SIG-M5 treated with dmso at 0.1 percent for 504 hours (cell line): ENCODE measurements around the gene NR4A1.
A peak's percentile ranks its signal among the peaks of the same experiment; 100 is the strongest.

Experiments
- DNase-seq: peaks from one replicate; lab custom pipeline; 2025; ENCODE audit not compliant: unreplicated experiment; lab: John Stamatoyannopoulos, UW

Gene NR4A1

GRCh38 chr12:52018433-52019112 is 32.7 kb upstream of the NR4A1 start:
- no peak for DNase-seq

GRCh38 chr12:52019113-52019770 is 32.0 kb upstream of the NR4A1 start:
- DNase-seq = no peak

- peak; percentile 66 for DNase-seq
Observed at GRCh38 chr12:52020539-52021336, 30.5 kb upstream of the NR4A1 start.

GRCh38 chr12:52022841-52023181 is 28.4 kb upstream of the NR4A1 start:
- no peak for DNase-seq

- DNase-seq = peak; percentile 74
Observed at GRCh38 chr12:52023182-52023975, 27.9 kb upstream of the NR4A1 start.

GRCh38 chr12:52023976-52024688 is 27.1 kb upstream of the NR4A1 start:
- peak; percentile 49 for DNase-seq

GRCh38 chr12:52024845-52025230 is 26.4 kb upstream of the NR4A1 start:
- DNase-seq = peak; percentile 89

- DNase-seq = no peak
Observed at GRCh38 chr12:52026263-52026662, 25.0 kb upstream of the NR4A1 start.

GRCh38 chr12:52027085-52027843 is 24.0 kb upstream of the NR4A1 start:
- no peak for DNase-seq

GRCh38 chr12:52029685-52030084 is 21.6 kb upstream of the NR4A1 start:
- DNase-seq = peak; percentile 31

GRCh38 chr12:52032446-52032803 is 18.8 kb upstream of the NR4A1 start:
- no peak for DNase-seq

GRCh38 chr12:52032804-52033445 is 18.3 kb upstream of the NR4A1 start:
- DNase-seq = peak; percentile 97

- DNase-seq = no peak
Observed at GRCh38 chr12:52033446-52034140, 17.6 kb upstream of the NR4A1 start.

- no peak for DNase-seq
Observed at GRCh38 chr12:52035190-52035589, 16.1 kb upstream of the NR4A1 start.

- DNase-seq = no peak
Observed at GRCh38 chr12:52035926-52036325, 15.3 kb upstream of the NR4A1 start.

- DNase-seq = peak; percentile 75
Observed at GRCh38 chr12:52036587-52037171, 14.6 kb upstream of the NR4A1 start.

- no peak for DNase-seq
Observed at GRCh38 chr12:52037248-52037861, 13.9 kb upstream of the NR4A1 start.

- DNase-seq = no peak
Observed at GRCh38 chr12:52038447-52038846, 12.8 kb upstream of the NR4A1 start.
